Keratinocyte (primary cell): ENCODE results near the gene GCNT2. TPM values are rescaled to one million over a fixed set of nuclear protein-coding genes. Genes with fewer than 3 reads are reported as not detected.

Experiments
- DNase-seq: peaks from one replicate; pipeline ENCODE4 v3.0.0-alpha.2; 2011; ENCODE audit warnings: low read depth, missing footprints, low spot score
- FAIRE-seq: peaks from 2 replicates; lab custom pipeline; 2011; peaks lifted over from hg19 to GRCh38; lab: Jason Lieb, UNC
- H2AFZ ChIP-seq: 2 replicates; pipeline ENCODE4 v1.6.0; 2012; ENCODE audit warnings: low read length, control low read depth, inconsistent platforms; ENCODE audit not compliant: control insufficient read depth
- H3K27ac ChIP-seq: 2 replicates; pipeline ENCODE4 v1.5.1; 2011; ENCODE audit warnings: low read length; ENCODE audit not compliant: control insufficient read depth, insufficient read depth
- H3K27me3 ChIP-seq: 3 replicates; pipeline ENCODE4 v1.6.0; 2011; ENCODE audit warnings: low read length; ENCODE audit not compliant: control insufficient read depth, insufficient read depth; ENCODE audit errors: extremely low read depth
- H3K36me3 ChIP-seq, 2 experiments: 2 replicates in 1 of 2; 3 replicates in 1 of 2; pipeline ENCODE4 v1.5.1; 2011; ENCODE audit warnings: low read length in 2 of 2, mild to moderate bottlenecking in 1 of 2; ENCODE audit not compliant: control insufficient read depth in 2 of 2, insufficient read depth in 2 of 2; ENCODE audit errors: extremely low read depth in 1 of 2
- H3K4me1 ChIP-seq: 3 replicates; pipeline ENCODE4 v1.5.1; 2011; ENCODE audit warnings: low read length; ENCODE audit not compliant: control insufficient read depth, insufficient read depth; ENCODE audit errors: extremely low read depth
- H3K4me2 ChIP-seq: 3 replicates; pipeline ENCODE4 v1.6.0; 2011; ENCODE audit warnings: low read depth, low read length; ENCODE audit not compliant: control insufficient read depth, insufficient read depth; ENCODE audit errors: extremely low read depth
- H3K4me3 ChIP-seq, 3 experiments: fragments of 200-600 bp in 1 of 3; sonication (generic) in 1 of 3; 2 replicates in 2 of 3; 3 replicates in 1 of 3; pipeline ENCODE4 v1.5.1; 2011 to 2016; ENCODE audit warnings: low read length in 3 of 3, mild to moderate bottlenecking in 3 of 3, control low read depth in 2 of 3, inconsistent platforms in 1 of 3, low read depth in 1 of 3, mixed read lengths in 1 of 3, mixed run types in 1 of 3, moderate library complexity in 1 of 3; ENCODE audit not compliant: control insufficient read depth in 2 of 3, insufficient read depth in 2 of 3; ENCODE audit errors: extremely low read depth in 1 of 3
- H3K79me2 ChIP-seq: 2 replicates; pipeline ENCODE4 v1.6.0; 2012; ENCODE audit warnings: low read length; ENCODE audit not compliant: control insufficient read depth, insufficient read depth
- H3K9ac ChIP-seq: 3 replicates; pipeline ENCODE4 v1.6.0; 2011; ENCODE audit warnings: low read length; ENCODE audit not compliant: control insufficient read depth, insufficient read depth; ENCODE audit errors: extremely low read depth
- H3K9me1 ChIP-seq: 3 replicates; pipeline ENCODE4 v1.6.0; 2011; ENCODE audit warnings: low read length; ENCODE audit not compliant: control insufficient read depth, insufficient read depth; ENCODE audit errors: extremely low read depth
- H3K9me3 ChIP-seq: 2 replicates; pipeline ENCODE4 v1.5.1; 2012; ENCODE audit warnings: low read depth, low read length; ENCODE audit not compliant: control insufficient read depth
- H4K20me1 ChIP-seq: 3 replicates; pipeline ENCODE4 v1.6.0; 2011; ENCODE audit warnings: low read length; ENCODE audit not compliant: control insufficient read depth, insufficient read depth; ENCODE audit errors: extremely low read depth
- CTCF ChIP-seq, 3 experiments: IDR thresholded peaks in 1 of 3; conservative IDR thresholded peaks in 1 of 3; optimal IDR thresholded peaks in 1 of 3; 2 replicates in 2 of 3; 3 replicates in 1 of 3; pipeline versions ENCODE3 to v1.5.1; 2011; ENCODE audit warnings: low read length in 3 of 3, mild to moderate bottlenecking in 3 of 3, moderate library complexity in 2 of 3, control low read depth in 1 of 3, inconsistent platforms in 1 of 3; ENCODE audit not compliant: insufficient read depth in 2 of 3; ENCODE audit errors: extremely low read depth in 1 of 3
- EZH2 ChIP-seq: IDR thresholded peaks from one replicate; pipeline ENCODE4 v1.6.1; 2012; ENCODE audit warnings: inconsistent platforms, mild to moderate bottlenecking, low read length, moderate library complexity
- dilution Hi-C: fragments of 300-500 bp; cut with MboI; formaldehyde crosslinking; loops from one replicate; pipeline ENCODE4 v1.7.0; 2020; ENCODE audit warnings: low sequenced_read_pairs; ENCODE audit not compliant: extremely low pct_ligation_motif_present
- polyA plus RNA-seq, 5 experiments: library from polyadenylated mRNA; depleted of rRNA in 3 of 5; stranded (reverse) in 3 of 5; stranded (forward) in 1 of 5; unstranded in 1 of 5; fragments of >200 nt; gene quantifications; 1 replicate in 1 of 5; 2 replicates in 3 of 5; 3 replicates in 1 of 5; pipeline versions ENCODE4 v1.2.1 to v1.2.3, GENCODE V29; 2011 to 2012; ENCODE audit warnings: missing spikeins in 2 of 5, low read depth in 1 of 5, low replicate concordance in 1 of 5

Gene GCNT2
- polyA plus RNA-seq, 1 donor (not counting 4 experiments of a cell fraction or from before 2014, with no cell fraction given), result 7.3 TPM

DNA sequence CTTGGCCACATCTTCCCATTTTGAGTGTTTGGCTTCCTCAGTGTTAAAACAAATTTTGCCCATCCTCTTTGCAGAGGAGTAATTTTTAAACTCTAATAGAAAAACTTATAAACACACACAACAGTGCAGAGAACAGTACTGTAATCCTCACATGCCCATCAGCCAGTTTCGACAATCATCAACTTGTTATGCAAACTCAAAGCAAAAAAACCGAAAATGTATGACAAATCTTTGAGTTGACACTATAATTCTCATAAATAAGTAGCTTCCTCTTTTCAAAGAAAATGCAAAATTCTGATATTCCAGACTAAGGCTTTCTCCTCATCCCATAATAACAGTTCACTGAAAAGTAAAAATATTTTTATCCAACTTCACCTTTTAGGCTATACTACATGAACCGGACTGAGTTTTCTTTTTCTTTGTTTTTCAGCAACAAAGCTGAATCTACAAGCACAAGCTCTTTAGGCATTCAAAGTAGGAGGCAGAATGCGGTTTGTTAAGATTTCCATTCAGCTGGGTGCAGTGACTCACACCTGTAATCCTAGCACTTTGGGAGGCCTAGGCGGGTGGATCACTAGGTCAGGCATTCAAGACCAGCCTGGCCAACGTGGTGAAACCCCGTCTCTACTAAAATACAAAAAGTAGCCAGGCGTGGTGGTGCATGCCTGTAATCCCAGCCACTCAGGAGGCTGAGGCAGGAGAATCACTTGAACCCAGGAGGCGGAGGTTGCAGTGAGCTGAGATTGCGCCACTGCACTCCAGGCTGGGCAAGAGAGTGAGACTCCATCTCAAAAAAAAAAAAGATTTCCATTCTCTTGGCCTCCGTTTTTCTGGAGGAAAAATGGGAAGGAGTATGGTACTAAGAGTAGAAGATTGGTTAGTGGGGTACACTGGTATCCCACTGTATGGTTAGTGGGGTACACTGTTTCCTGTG is 74.8 kb downstream of the GCNT2 start:
- Histone ChIP-seq H3K9ac (no peak overlapping the region), H3K4me3 (no peak overlapping the region), H3K9me1 (no peaks in the 10 kb centered on the region), H3K9me3 (no peaks in the 10 kb centered on the region), H3K27me3 (no peaks in the 10 kb centered on the region), H3K36me3 (no peaks in the 10 kb centered on the region), H4K20me1 (no peaks in the 10 kb centered on the region), H2AFZ (no peak overlapping the region), H3K4me1 (no peaks in the 10 kb centered on the region), H3K4me2 (no peak overlapping the region), H3K27ac (no peak overlapping the region), H3K79me2 (no peaks in the 10 kb centered on the region)
- DNase-seq, result no peak
- FAIRE-seq, result no peak
- no peak for TF ChIP-seq EZH2
- no peak for TF ChIP-seq CTCF (optimal IDR thresholded peaks at IDR 0.05 in 1 of 3, IDR thresholded peaks at IDR 0.05 in 1 of 3, conservative IDR thresholded peaks at IDR 0.05 in 1 of 3; ENCODE audit: extremely low read depth in 1 of 3, insufficient read depth in 2 of 3, low read length in 3 of 3)
- dilution Hi-C loops, result no loop called here

- DNase-seq (no peak), FAIRE-seq (no peak)
- H3K4me2 ChIP-seq, result no peak overlapping the region
- dilution Hi-C loops, result no loop called here
- TF ChIP-seq CTCF (optimal IDR thresholded peaks at IDR 0.05 in 1 of 3, IDR thresholded peaks at IDR 0.05 in 1 of 3, conservative IDR thresholded peaks at IDR 0.05 in 1 of 3; ENCODE audit: extremely low read depth in 1 of 3, insufficient read depth in 2 of 3, low read length in 3 of 3), result no peak
- no peaks in the 10 kb centered on the region for H3K4me1 ChIP-seq
- no peak overlapping the region for H3K4me3 ChIP-seq
- H3K27me3 ChIP-seq, result no peaks in the 10 kb centered on the region
- no peaks in the 10 kb centered on the region for H3K79me2 ChIP-seq
- no peak overlapping the region for H3K9ac ChIP-seq
- no peaks in the 10 kb centered on the region for H3K36me3 ChIP-seq
- H3K9me3 ChIP-seq, result no peaks in the 10 kb centered on the region
- H2AFZ ChIP-seq, result no peak overlapping the region
- no peak overlapping the region for H3K27ac ChIP-seq
- no peaks in the 10 kb centered on the region for H3K9me1 ChIP-seq
- no peaks in the 10 kb centered on the region for H4K20me1 ChIP-seq
These were observed 76.4 kb downstream of the GCNT2 start for GRCh38 chr6:10597499-10598001.
